GM23338 (cell line): ENCODE data around the gene SLC8A1. TPM values are rescaled to one million over a fixed set of nuclear protein-coding genes. Genes with fewer than 3 reads are reported as not detected.

Experiments
- ATAC-seq: fragments of 200-7000 bp; cut with Tn5 transposase; 3 replicates; pipeline ENCODE4 v1.9.1; 2020
- DNase-seq: peaks from one replicate; pipeline ENCODE4 v3.0.0-alpha.2; 2015; ENCODE audit warnings: low spot score
- H2AFZ ChIP-seq: fragments of 200-600 bp; sonication (generic); 2 replicates; pipeline ENCODE4 v1.8.0; 2016; ENCODE audit warnings: antibody characterized with exemption, mild to moderate bottlenecking, moderate library complexity
- H3F3A ChIP-seq: fragments of 200-600 bp; sonication (generic); replicated peaks from 2 replicates; pipeline ENCODE4 v1.8.0; 2017; ENCODE audit warnings: antibody characterized with exemption, mixed run types, low read depth
- H3K27ac ChIP-seq: fragments of 200-600 bp; sonication (generic); 2 replicates; pipeline ENCODE4 v1.6.1; 2016; ENCODE audit warnings: low read depth
- H3K27me3 ChIP-seq: fragments of 200-600 bp; sonication (generic); 2 replicates; pipeline ENCODE4 v1.8.0; 2016; ENCODE audit warnings: mild to moderate bottlenecking, mixed run types, moderate library complexity; ENCODE audit not compliant: insufficient read depth
- H3K36me3 ChIP-seq: fragments of 200-600 bp; sonication (generic); 2 replicates; pipeline ENCODE4 v1.8.0; 2016; ENCODE audit warnings: mild to moderate bottlenecking; ENCODE audit not compliant: insufficient read depth
- H3K4me1 ChIP-seq: fragments of 200-600 bp; sonication (generic); 2 replicates; pipeline ENCODE4 v1.8.0; 2016; ENCODE audit warnings: mild to moderate bottlenecking, moderate library complexity; ENCODE audit not compliant: insufficient read depth
- H3K4me2 ChIP-seq: fragments of 200-600 bp; sonication (generic); 2 replicates; pipeline ENCODE4 v1.7.1; 2017; ENCODE audit warnings: mixed run types
- H3K4me3 ChIP-seq: fragments of 200-600 bp; sonication (generic); 2 replicates; pipeline ENCODE4 v1.6.1; 2016; ENCODE audit warnings: mixed run types
- H3K79me2 ChIP-seq: fragments of 200-600 bp; sonication (generic); replicated peaks from 2 replicates; pipeline ENCODE4 v1.8.0; 2017; ENCODE audit warnings: mild to moderate bottlenecking; ENCODE audit not compliant: insufficient read depth
- H3K9me2 ChIP-seq: fragments of 200-600 bp; sonication (generic); 2 replicates; pipeline ENCODE4 v1.8.0; 2017; ENCODE audit not compliant: insufficient read depth
- H4K20me1 ChIP-seq: fragments of 200-600 bp; sonication (generic); replicated peaks from 2 replicates; pipeline ENCODE4 v1.8.0; 2017; ENCODE audit warnings: mild to moderate bottlenecking; ENCODE audit not compliant: insufficient read depth
- H3K27ac Mint-ChIP-seq: 2 replicates; pipeline ENCODE4 v1.8.0; 2020; ENCODE audit warnings: inconsistent platforms, mild to moderate bottlenecking, moderate library complexity, mixed read lengths
- H3K27me3 Mint-ChIP-seq: 3 replicates; pipeline ENCODE4 v1.8.0; 2022; ENCODE audit warnings: low read depth, mild to moderate bottlenecking, moderate library complexity, mixed read lengths, inconsistent platforms; ENCODE audit not compliant: insufficient read depth, poor library complexity
- H3K36me3 Mint-ChIP-seq: 3 replicates; pipeline ENCODE4 v1.8.0; 2021; ENCODE audit warnings: low read depth, mild to moderate bottlenecking, inconsistent platforms, moderate library complexity, mixed read lengths
- H3K4me1 Mint-ChIP-seq: 3 replicates; pipeline ENCODE4 v1.8.0; 2020; ENCODE audit warnings: mild to moderate bottlenecking, inconsistent platforms, mixed read lengths
- H3K4me3 Mint-ChIP-seq: 3 replicates; pipeline ENCODE4 v1.8.0; 2021; ENCODE audit warnings: moderate library complexity, mild to moderate bottlenecking, inconsistent platforms, mixed read lengths
- H3K9me3 Mint-ChIP-seq: 3 replicates; pipeline ENCODE4 v1.8.0; 2020; ENCODE audit warnings: moderate library complexity, mild to moderate bottlenecking, inconsistent platforms, mixed read lengths
- CREB1 ChIP-seq: fragments of 250-450 bp; sonication (Bioruptor Pico); IDR thresholded peaks from 2 replicates; pipeline ENCODE4 v1.5.0; 2020; ENCODE audit warnings: low read depth, mild to moderate bottlenecking, moderate library complexity
- EZH2 ChIP-seq: fragments of 200-600 bp; sonication (generic); IDR thresholded peaks from one replicate; pipeline ENCODE4 v1.8.0; 2017; ENCODE audit warnings: antibody characterized with exemption, mild to moderate bottlenecking, low read depth; ENCODE audit not compliant: unreplicated experiment
- EZH2phosphoT487 ChIP-seq: fragments of 200-600 bp; sonication (generic); IDR thresholded peaks from one replicate; pipeline ENCODE4 v1.8.1; 2018; ENCODE audit warnings: antibody characterized with exemption; ENCODE audit not compliant: unreplicated experiment
- JUNB ChIP-seq: IDR thresholded peaks from one replicate; pipeline ENCODE4 v1.6.1; 2016; ENCODE audit warnings: antibody characterized with exemption; ENCODE audit not compliant: unreplicated experiment
- NANOG ChIP-seq: IDR thresholded peaks from 2 replicates; pipeline ENCODE4 v1.6.1; 2016; ENCODE audit warnings: antibody characterized with exemption, borderline replicate concordance
- POLR2AphosphoS5 ChIP-seq: IDR thresholded peaks from 2 replicates; pipeline ENCODE4 v1.6.1; 2016; ENCODE audit warnings: antibody characterized with exemption, low read depth
- STAT1 ChIP-seq: IDR thresholded peaks from one replicate; pipeline ENCODE4 v1.6.1; 2016; ENCODE audit warnings: antibody characterized with exemption; ENCODE audit not compliant: unreplicated experiment
- ZNF114 ChIP-seq: fragments of 250-450 bp; sonication (Bioruptor Pico); IDR thresholded peaks from 2 replicates; pipeline ENCODE4 v1.5.0; 2020; ENCODE audit warnings: mild to moderate bottlenecking, moderate library complexity
- ZNF331 ChIP-seq: fragments of 250-450 bp; sonication (Bioruptor Pico); IDR thresholded peaks from 2 replicates; pipeline ENCODE4 v1.5.0; 2020; ENCODE audit warnings: low read depth, mild to moderate bottlenecking, moderate library complexity
- polyA plus RNA-seq: library from polyadenylated mRNA; unstranded; fragments of >200 nt; fragmentation: Nextera tagmentation; extraction: Ambion mirVana; gene quantifications from 2 replicates; pipeline ENCODE4 v1.2.1, GENCODE V29; 2016
- total RNA-seq: library from RNA; depleted of rRNA; stranded (reverse); fragments of >200 nt; shearing (Covaris generic); gene quantifications from 2 replicates; pipeline ENCODE4 v1.2.3, GENCODE V29; 2014
- TF ChIP-seq, protein P1 (sequence below): IDR thresholded peaks from 2 replicates; pipeline ENCODE4 v1.6.1; 2016; ENCODE audit warnings: antibody characterized with exemption
- TF ChIP-seq, protein P2 (sequence below): fragments of 250-450 bp; sonication (Bioruptor Pico); IDR thresholded peaks from 2 replicates; pipeline ENCODE4 v1.5.0; 2020; ENCODE audit warnings: mild to moderate bottlenecking, moderate library complexity

Gene SLC8A1
- total and polyA plus RNA-seq, 2 experiments from 2014 or later = 2.5 to 3.3 TPM

DNA sequence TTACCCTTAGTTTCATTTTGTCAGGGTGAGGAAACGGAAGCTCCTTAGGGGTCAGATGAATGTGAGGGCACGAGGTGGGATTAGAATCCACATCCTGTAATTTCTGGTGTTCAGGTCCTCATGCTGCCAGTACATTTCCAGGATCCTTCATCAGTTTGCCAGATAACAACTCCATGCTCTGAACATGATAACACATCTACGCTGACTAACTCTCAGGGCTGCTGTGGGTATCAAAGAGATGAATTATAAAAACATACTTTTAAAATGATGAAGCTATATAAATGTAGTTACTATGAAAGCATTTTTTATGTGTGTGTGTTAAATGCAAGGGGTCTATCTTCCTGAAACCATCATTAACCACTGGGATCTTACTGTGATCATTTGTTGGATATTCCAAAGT, 325.9 kb downstream of the SLC8A1 start:
- Histone ChIP-seq H3K4me1 (no peaks in the 10 kb centered on the region), H3K36me3 (no peaks in the 10 kb centered on the region), H3K79me2 (no peaks in the 10 kb centered on the region), H3K4me3 (no peak overlapping the region), H4K20me1 (no peaks in the 10 kb centered on the region), H3F3A (no peaks in the 10 kb centered on the region), H3K9me2 (no peaks in the 10 kb centered on the region), H3K4me2 (no peak overlapping the region), H3K27me3 (no peaks in the 10 kb centered on the region), H2AFZ (no peak overlapping the region), H3K27ac (no peak overlapping the region)
- Mint-ChIP-seq H3K4me3 (no peak overlapping the region), H3K27me3 (no peaks in the 10 kb centered on the region), H3K36me3 (no peaks in the 10 kb centered on the region), H3K4me1 (no peaks in the 10 kb centered on the region), H3K9me3 (no peaks in the 10 kb centered on the region), H3K27ac (peak overlapping the region; percentile 8; the same call in 1 of the 2 replicates)
- TF ChIP-seq ZNF114 (CRISPR knock-in tag) (no peak), JUNB (no peak), NANOG (no peak), POLR2AphosphoS5 (no peak), STAT1 (no peak), EZH2phosphoT487 (no peak), EZH2 (no peak), ZNF331 (CRISPR knock-in tag) (no peak), CREB1 (CRISPR knock-in tag) (no peak)
- TF ChIP-seq, protein P1, sequence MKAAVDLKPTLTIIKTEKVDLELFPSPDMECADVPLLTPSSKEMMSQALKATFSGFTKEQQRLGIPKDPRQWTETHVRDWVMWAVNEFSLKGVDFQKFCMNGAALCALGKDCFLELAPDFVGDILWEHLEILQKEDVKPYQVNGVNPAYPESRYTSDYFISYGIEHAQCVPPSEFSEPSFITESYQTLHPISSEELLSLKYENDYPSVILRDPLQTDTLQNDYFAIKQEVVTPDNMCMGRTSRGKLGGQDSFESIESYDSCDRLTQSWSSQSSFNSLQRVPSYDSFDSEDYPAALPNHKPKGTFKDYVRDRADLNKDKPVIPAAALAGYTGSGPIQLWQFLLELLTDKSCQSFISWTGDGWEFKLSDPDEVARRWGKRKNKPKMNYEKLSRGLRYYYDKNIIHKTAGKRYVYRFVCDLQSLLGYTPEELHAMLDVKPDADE = no peak
- TF ChIP-seq, protein P2, sequence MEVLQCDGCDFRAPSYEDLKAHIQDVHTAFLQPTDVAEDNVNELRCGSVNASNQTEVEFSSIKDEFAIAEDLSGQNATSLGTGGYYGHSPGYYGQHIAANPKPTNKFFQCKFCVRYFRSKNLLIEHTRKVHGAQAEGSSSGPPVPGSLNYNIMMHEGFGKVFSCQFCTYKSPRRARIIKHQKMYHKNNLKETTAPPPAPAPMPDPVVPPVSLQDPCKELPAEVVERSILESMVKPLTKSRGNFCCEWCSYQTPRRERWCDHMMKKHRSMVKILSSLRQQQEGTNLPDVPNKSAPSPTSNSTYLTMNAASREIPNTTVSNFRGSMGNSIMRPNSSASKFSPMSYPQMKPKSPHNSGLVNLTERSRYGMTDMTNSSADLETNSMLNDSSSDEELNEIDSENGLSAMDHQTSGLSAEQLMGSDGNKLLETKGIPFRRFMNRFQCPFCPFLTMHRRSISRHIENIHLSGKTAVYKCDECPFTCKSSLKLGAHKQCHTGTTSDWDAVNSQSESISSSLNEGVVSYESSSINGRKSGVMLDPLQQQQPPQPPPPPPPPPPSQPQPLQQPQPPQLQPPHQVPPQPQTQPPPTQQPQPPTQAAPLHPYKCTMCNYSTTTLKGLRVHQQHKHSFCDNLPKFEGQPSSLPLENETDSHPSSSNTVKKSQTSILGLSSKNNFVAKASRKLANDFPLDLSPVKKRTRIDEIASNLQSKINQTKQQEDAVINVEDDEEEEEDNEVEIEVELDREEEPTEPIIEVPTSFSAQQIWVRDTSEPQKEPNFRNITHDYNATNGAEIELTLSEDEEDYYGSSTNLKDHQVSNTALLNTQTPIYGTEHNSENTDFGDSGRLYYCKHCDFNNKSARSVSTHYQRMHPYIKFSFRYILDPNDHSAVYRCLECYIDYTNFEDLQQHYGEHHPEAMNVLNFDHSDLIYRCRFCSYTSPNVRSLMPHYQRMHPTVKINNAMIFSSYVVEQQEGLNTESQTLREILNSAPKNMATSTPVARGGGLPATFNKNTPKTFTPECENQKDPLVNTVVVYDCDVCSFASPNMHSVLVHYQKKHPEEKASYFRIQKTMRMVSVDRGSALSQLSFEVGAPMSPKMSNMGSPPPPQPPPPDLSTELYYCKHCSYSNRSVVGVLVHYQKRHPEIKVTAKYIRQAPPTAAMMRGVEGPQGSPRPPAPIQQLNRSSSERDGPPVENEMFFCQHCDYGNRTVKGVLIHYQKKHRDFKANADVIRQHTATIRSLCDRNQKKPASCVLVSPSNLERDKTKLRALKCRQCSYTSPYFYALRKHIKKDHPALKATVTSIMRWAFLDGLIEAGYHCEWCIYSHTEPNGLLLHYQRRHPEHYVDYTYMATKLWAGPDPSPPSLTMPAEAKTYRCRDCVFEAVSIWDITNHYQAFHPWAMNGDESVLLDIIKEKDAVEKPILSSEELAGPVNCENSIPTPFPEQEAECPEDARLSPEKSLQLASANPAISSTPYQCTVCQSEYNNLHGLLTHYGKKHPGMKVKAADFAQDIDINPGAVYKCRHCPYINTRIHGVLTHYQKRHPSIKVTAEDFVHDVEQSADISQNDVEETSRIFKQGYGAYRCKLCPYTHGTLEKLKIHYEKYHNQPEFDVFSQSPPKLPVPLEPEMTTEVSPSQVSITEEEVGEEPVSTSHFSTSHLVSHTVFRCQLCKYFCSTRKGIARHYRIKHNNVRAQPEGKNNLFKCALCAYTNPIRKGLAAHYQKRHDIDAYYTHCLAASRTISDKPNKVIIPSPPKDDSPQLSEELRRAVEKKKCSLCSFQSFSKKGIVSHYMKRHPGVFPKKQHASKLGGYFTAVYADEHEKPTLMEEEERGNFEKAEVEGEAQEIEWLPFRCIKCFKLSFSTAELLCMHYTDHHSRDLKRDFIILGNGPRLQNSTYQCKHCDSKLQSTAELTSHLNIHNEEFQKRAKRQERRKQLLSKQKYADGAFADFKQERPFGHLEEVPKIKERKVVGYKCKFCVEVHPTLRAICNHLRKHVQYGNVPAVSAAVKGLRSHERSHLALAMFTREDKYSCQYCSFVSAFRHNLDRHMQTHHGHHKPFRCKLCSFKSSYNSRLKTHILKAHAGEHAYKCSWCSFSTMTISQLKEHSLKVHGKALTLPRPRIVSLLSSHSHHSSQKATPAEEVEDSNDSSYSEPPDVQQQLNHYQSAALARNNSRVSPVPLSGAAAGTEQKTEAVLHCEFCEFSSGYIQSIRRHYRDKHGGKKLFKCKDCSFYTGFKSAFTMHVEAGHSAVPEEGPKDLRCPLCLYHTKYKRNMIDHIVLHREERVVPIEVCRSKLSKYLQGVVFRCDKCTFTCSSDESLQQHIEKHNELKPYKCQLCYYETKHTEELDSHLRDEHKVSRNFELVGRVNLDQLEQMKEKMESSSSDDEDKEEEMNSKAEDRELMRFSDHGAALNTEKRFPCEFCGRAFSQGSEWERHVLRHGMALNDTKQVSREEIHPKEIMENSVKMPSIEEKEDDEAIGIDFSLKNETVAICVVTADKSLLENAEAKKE (CRISPR knock-in tag) = no peak
- DNase-seq = no peak
- no peak for ATAC-seq
